SK-N-SH (cell line): ENCODE data around the gene CACUL1. TPM values are rescaled to one million over a fixed set of nuclear protein-coding genes. Genes with fewer than 3 reads are reported as not detected.

ENCODE experiments used
- CTCF ChIA-PET: fragments of 300-600, 350-600 bp; formaldehyde crosslinking; extraction: SDS; loops from one replicate; lab custom pipeline; 2021; lab: Yijun Ruan, JAX
- POLR2A ChIA-PET: fragments of 350-600 bp; sonication (Branson Sonifier 250); formaldehyde crosslinking; extraction: SDS; loops from one replicate; lab custom pipeline; 2020; ENCODE audit warnings: antibody characterized with exemption, inconsistent platforms; lab: Yijun Ruan, JAX
- DNase-seq: peaks from one replicate; pipeline ENCODE4 v3.0.0; 2012
- H2AFZ ChIP-seq: fragments of 200-600 bp; sonication (generic); 2 replicates; pipeline ENCODE4 v1.8.1; 2016; ENCODE audit warnings: antibody characterized with exemption, mild to moderate bottlenecking, low read depth
- H3F3A ChIP-seq: fragments of 200-600 bp; sonication (generic); replicated peaks from 2 replicates; pipeline ENCODE3; 2016; ENCODE audit warnings: antibody characterized with exemption, mild to moderate bottlenecking; ENCODE audit not compliant: insufficient read depth
- H3K27ac ChIP-seq, 2 experiments: fragments of 200-500 bp in 1 of 2; fragments of 200-600 bp in 1 of 2; sonication (Bioruptor generic) in 1 of 2; sonication (generic), shearing (Covaris generic) in 1 of 2; 2 replicates each; pipeline versions ENCODE4 v1.5.1 to v1.6.1; 2014 to 2016; ENCODE audit warnings: low read depth in 2 of 2, inconsistent platforms in 1 of 2, low read length in 1 of 2, mild to moderate bottlenecking in 1 of 2, mixed read lengths in 1 of 2
- H3K27me3 ChIP-seq: fragments of 200-600 bp; sonication (generic), shearing (Covaris generic); 2 replicates; pipeline ENCODE4 v1.6.1; 2016; ENCODE audit warnings: mixed run types; ENCODE audit not compliant: insufficient read depth
- H3K36me3 ChIP-seq, 2 experiments: fragments of 200-500 bp in 1 of 2; fragments of 200-600 bp in 1 of 2; sonication (Bioruptor generic) in 1 of 2; sonication (generic) in 1 of 2; replicated peaks in 1 of 2; 2 replicates each; pipeline versions ENCODE3 to v1.5.1; 2014 to 2016; ENCODE audit warnings: low read length in 1 of 2, mild to moderate bottlenecking in 1 of 2; ENCODE audit not compliant: insufficient read depth in 2 of 2, control insufficient read depth in 1 of 2
- H3K4me1 ChIP-seq, 2 experiments: fragments of 200-500 bp in 1 of 2; fragments of 200-600 bp in 1 of 2; sonication (Bioruptor generic) in 1 of 2; sonication (generic), shearing (Covaris generic) in 1 of 2; 2 replicates each; pipeline versions ENCODE4 v1.5.1 to v1.6.1; 2014 to 2016; ENCODE audit warnings: low read depth in 1 of 2, low read length in 1 of 2, mixed run types in 1 of 2; ENCODE audit not compliant: insufficient read depth in 2 of 2, control insufficient read depth in 1 of 2
- H3K4me2 ChIP-seq: fragments of 200-600 bp; sonication (generic), shearing (Covaris generic); 2 replicates; pipeline ENCODE4 v1.6.1; 2017; ENCODE audit warnings: mixed run types
- H3K4me3 ChIP-seq, 2 experiments: fragments of 200-500 bp in 1 of 2; fragments of 200-600 bp in 1 of 2; sonication (Bioruptor generic) in 1 of 2; sonication (generic), shearing (Covaris generic) in 1 of 2; 2 replicates each; pipeline versions ENCODE4 v1.5.1 to v1.8.1; 2014 to 2016; ENCODE audit warnings: low read depth in 2 of 2, inconsistent platforms in 1 of 2, low read length in 1 of 2, mild to moderate bottlenecking in 1 of 2, mixed read lengths in 1 of 2, moderate library complexity in 1 of 2
- H3K79me2 ChIP-seq: fragments of 200-600 bp; sonication (generic); 2 replicates; pipeline ENCODE4 v1.8.1; 2017; ENCODE audit warnings: mild to moderate bottlenecking; ENCODE audit not compliant: insufficient read depth
- H3K9ac ChIP-seq: fragments of 200-600 bp; sonication (generic); 2 replicates; pipeline ENCODE4 v1.6.1; 2017; ENCODE audit warnings: mixed run types
- H3K9me2 ChIP-seq: fragments of 200-600 bp; sonication (generic); 2 replicates; pipeline ENCODE4 v1.6.1; 2017; ENCODE audit warnings: mixed run types
- H3K9me3 ChIP-seq: fragments of 200-600 bp; sonication (generic); 2 replicates; pipeline ENCODE4 v1.6.1; 2017; ENCODE audit warnings: mixed run types, mild to moderate bottlenecking, moderate library complexity
- H4K20me1 ChIP-seq: fragments of 200-600 bp; sonication (generic); 2 replicates; pipeline ENCODE4 v1.6.1; 2017; ENCODE audit warnings: mild to moderate bottlenecking, mixed run types; ENCODE audit not compliant: insufficient read depth
- EP300 ChIP-seq, 2 experiments: IDR thresholded peaks; 2 replicates each; pipeline versions ENCODE4 v1.4.0 to v1.6.1; 2012; ENCODE audit warnings: borderline replicate concordance in 1 of 2, low read depth in 1 of 2, low read length in 1 of 2
- EZH2phosphoT487 ChIP-seq: fragments of 200-600 bp; sonication (generic); IDR thresholded peaks from 2 replicates; pipeline ENCODE4 v1.6.1; 2017; ENCODE audit warnings: low read depth, mixed run types, mild to moderate bottlenecking, antibody characterized with exemption, moderate library complexity, borderline replicate concordance
- FOSL2 ChIP-seq: IDR thresholded peaks from 2 replicates; pipeline ENCODE4 v1.4.0; 2012; ENCODE audit warnings: low read depth, mild to moderate bottlenecking, moderate library complexity, borderline replicate concordance
- FOXJ3 ChIP-seq: sonication (generic); formaldehyde crosslinking; IDR thresholded peaks from 2 replicates; pipeline ENCODE4 v1.5.1; 2020; ENCODE audit warnings: mild to moderate bottlenecking, missing genetic modification reagents
- GABPA ChIP-seq: IDR thresholded peaks from 2 replicates; pipeline ENCODE4 v1.4.0; 2012; ENCODE audit warnings: low read depth, mild to moderate bottlenecking
- GATA2 ChIP-seq: sonication (generic); formaldehyde crosslinking; IDR thresholded peaks from 2 replicates; pipeline ENCODE4 v1.5.0; 2020; ENCODE audit warnings: mild to moderate bottlenecking, missing genetic modification reagents
- IRF3 ChIP-seq: fragments of 150-350 bp; IDR thresholded peaks from 2 replicates; pipeline ENCODE4 v1.6.1; 2016; ENCODE audit warnings: mild to moderate bottlenecking, low read depth, low read length
- MXI1 ChIP-seq: IDR thresholded peaks from 2 replicates; pipeline ENCODE4 v1.6.1; 2012; ENCODE audit warnings: mild to moderate bottlenecking, low read depth, low read length, improper control_type of control experiment
- NRF1 ChIP-seq: IDR thresholded peaks from 2 replicates; pipeline ENCODE4 v1.6.1; 2012; ENCODE audit warnings: low read depth, mild to moderate bottlenecking, low read length
- POLR2AphosphoS5 ChIP-seq: IDR thresholded peaks from 2 replicates; pipeline ENCODE4 v1.6.1; 2012; ENCODE audit warnings: low read depth, low read length
- RCOR1 ChIP-seq: fragments of 150-350 bp; IDR thresholded peaks from 2 replicates; pipeline ENCODE4 v1.6.1; 2017; ENCODE audit warnings: antibody characterized with exemption, low read length
- REST ChIP-seq: IDR thresholded peaks from 2 replicates; pipeline ENCODE4 v1.6.1; 2012; ENCODE audit warnings: mild to moderate bottlenecking, low read depth, low read length, moderate library complexity
- RFX5 ChIP-seq: IDR thresholded peaks from 2 replicates; pipeline ENCODE4 v1.6.1; 2012; ENCODE audit warnings: mild to moderate bottlenecking, improper control_type of control experiment, low read length
- SIN3A ChIP-seq: IDR thresholded peaks from 2 replicates; pipeline ENCODE4 v1.6.1; 2012; ENCODE audit warnings: low read depth, mild to moderate bottlenecking, low read length, moderate library complexity, borderline replicate concordance
- SMC3 ChIP-seq: IDR thresholded peaks from 2 replicates; pipeline ENCODE4 v1.6.1; 2012; ENCODE audit warnings: low read depth, low read length, improper control_type of control experiment
- USF2 ChIP-seq: fragments of 150-350 bp; IDR thresholded peaks from 2 replicates; pipeline ENCODE4 v1.6.1; 2017; ENCODE audit warnings: antibody characterized with exemption, low read length, low read depth, borderline replicate concordance
- YY1 ChIP-seq: IDR thresholded peaks from 2 replicates; pipeline ENCODE4 v1.4.0; 2012; ENCODE audit warnings: low read depth, mild to moderate bottlenecking
- ZBTB33 ChIP-seq: IDR thresholded peaks from 2 replicates; pipeline ENCODE4 v1.4.0; 2012; ENCODE audit warnings: low read depth, borderline replicate concordance
- WGBS: methylation state at CpG from one replicate; pipeline ENCODE4 v1.1.6; 2017; ENCODE audit warnings: low lambda C conversion rate; 5-methylcytosine and 5-hydroxymethylcytosine counted together
- polyA plus RNA-seq, 3 experiments: library from polyadenylated mRNA; depleted of rRNA; stranded (reverse); fragments of >200 nt; gene quantifications; 2 replicates each; pipeline ENCODE4 v1.2.3, GENCODE V29; 2012
- TF ChIP-seq, protein P1 (sequence below): IDR thresholded peaks from 2 replicates; pipeline ENCODE4 v1.4.0; 2012; ENCODE audit warnings: low read depth, borderline replicate concordance

CACUL1 gene
- polyA plus RNA-seq, 1 of the 3 experiments (the other 2 are of a cell fraction), result 2.6 TPM

- WGBS, result 64% methylated on average over 12 of the region's 14 CpGs
- H3K79me2 ChIP-seq, result no peaks in the 10 kb centered on the region
- no peaks in the 10 kb centered on the region for H4K20me1 ChIP-seq
- H3K4me2 ChIP-seq, result no peak overlapping the region
- no peak overlapping the region for H3K4me3 ChIP-seq
- no peak for DNase-seq
- H3K9me2 ChIP-seq, result no peaks in the 10 kb centered on the region
- H2AFZ ChIP-seq, result no peak overlapping the region
- H3F3A ChIP-seq, result no peaks in the 10 kb centered on the region
- no peak overlapping the region for H3K9ac ChIP-seq
- H3K36me3 ChIP-seq, result no peaks in the 10 kb centered on the region
- no peaks in the 10 kb centered on the region for H3K9me3 ChIP-seq
- no peak overlapping the region for H3K27ac ChIP-seq
- H3K27me3 ChIP-seq, result no peaks in the 10 kb centered on the region
- ChIA-PET POLR2A (no interaction called here), CTCF (interaction anchor here (0.9 to 5.4 kb wide), 9 partner anchors 15 to 234 kb away, joined by 3 to 55 read pairs (median 7); partner anchors contain the start of gene NANOS1)
- no peak for TF ChIP-seq IRF3
- no peak for TF ChIP-seq EP300 (IDR thresholded peaks at IDR 0.05; ENCODE audit: borderline replicate concordance in 1 of 2, low read depth in 1 of 2, low read length in 1 of 2)
- no peak for TF ChIP-seq RFX5
- no peak for TF ChIP-seq RCOR1
- no peak for TF ChIP-seq USF2
- TF ChIP-seq SMC3, result no peak
- TF ChIP-seq POLR2AphosphoS5, result no peak
- TF ChIP-seq EZH2phosphoT487, result no peak
- TF ChIP-seq GABPA, result no peak
- no peak for TF ChIP-seq FOSL2
- no peak for TF ChIP-seq FOXJ3 (CRISPR knock-in tag)
- no peak for TF ChIP-seq MXI1
- no peak for TF ChIP-seq GATA2
- TF ChIP-seq REST, result no peak
- no peak for TF ChIP-seq ZBTB33
- no peak for TF ChIP-seq YY1
- TF ChIP-seq SIN3A, result no peak
- no peak for TF ChIP-seq NRF1
- TF ChIP-seq, protein P1, sequence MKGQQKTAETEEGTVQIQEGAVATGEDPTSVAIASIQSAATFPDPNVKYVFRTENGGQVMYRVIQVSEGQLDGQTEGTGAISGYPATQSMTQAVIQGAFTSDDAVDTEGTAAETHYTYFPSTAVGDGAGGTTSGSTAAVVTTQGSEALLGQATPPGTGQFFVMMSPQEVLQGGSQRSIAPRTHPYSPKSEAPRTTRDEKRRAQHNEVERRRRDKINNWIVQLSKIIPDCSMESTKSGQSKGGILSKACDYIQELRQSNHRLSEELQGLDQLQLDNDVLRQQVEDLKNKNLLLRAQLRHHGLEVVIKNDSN, result no peak
- no peaks in the 10 kb centered on the region; a peak in 1 of 4 replicates for H3K4me1 ChIP-seq
These were observed 47.5 kb upstream of the CACUL1 start for GRCh38 chr10:118802126-118802793.
